IPS-15b (cell line): ENCODE data around the gene DNAJC19.
"Not testable (repeated sequence)": the region's sequence is repeated elsewhere in the genome, so short reads cannot be mapped to it uniquely, and the experiment has no call there.

Source experiments
- H3K27me3 ChIP-seq: one replicate; pipeline ENCODE4 v1.6.1; 2013; ENCODE audit warnings: low read length; ENCODE audit not compliant: control insufficient read depth, insufficient read depth
- H3K36me3 ChIP-seq: one replicate; pipeline ENCODE4 v1.6.1; 2013; ENCODE audit warnings: low read length; ENCODE audit not compliant: control insufficient read depth, insufficient read depth
- H3K4me1 ChIP-seq: one replicate; pipeline ENCODE4 v1.6.1; 2013; ENCODE audit warnings: mild to moderate bottlenecking, low read length; ENCODE audit not compliant: control insufficient read depth, insufficient read depth
- H3K4me3 ChIP-seq: one replicate; pipeline ENCODE4 v1.5.1; 2013; ENCODE audit warnings: low read depth, low read length
- H3K9ac ChIP-seq: one replicate; pipeline ENCODE4 v1.6.1; 2013; ENCODE audit warnings: low read depth, mild to moderate bottlenecking, low read length
- H3K9me3 ChIP-seq: one replicate; pipeline ENCODE4 v1.6.1; 2013; ENCODE audit warnings: mild to moderate bottlenecking, low read length; ENCODE audit not compliant: control insufficient read depth, insufficient read depth

DNAJC19 gene

DNA sequence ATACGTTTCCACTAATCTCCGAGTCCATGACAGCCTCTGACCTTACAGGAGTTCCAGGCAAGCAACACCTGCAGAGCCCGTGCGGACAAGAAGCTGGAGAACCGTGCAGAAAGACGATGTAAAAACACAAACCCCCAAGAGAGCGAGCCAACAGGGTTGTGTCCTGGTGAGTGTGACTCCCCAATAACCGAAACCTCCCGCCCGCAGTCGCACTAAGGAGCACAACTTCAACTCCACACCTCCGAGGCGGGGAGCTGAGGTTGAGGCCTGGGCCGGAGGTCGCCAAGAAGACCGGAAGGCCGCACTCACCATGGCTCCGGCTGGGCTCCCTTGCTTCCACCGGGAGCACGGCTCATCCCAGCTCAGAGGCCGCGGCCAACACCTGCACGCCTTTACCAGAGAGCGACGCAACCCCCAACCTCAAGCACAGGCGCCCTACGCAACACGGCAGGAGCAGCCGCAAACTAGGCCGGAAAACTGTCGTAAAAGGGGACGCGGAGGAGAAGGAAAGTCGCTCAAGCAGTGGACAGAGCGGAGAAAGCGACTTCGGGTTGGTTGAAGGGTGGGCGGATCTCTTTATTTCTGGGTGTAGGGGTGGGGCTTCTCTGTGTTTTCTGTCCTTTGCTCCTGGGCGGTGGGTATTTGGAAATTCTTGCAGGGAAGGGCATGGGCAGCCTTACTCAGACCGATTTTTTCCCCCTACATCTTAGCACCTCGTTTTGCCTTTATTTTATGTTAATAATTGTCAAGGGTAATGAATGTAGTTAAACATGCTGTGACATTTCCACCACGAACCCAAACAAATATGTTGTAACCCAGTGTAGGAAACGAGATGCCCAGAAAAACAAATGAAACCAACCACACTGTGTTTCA lies at the start of gene DNAJC19:
Gene DNAJC19, minus strand, starts transcription at position 446 of the 873 bp plus-strand sequence. Its CDS starts 134 bp downstream, at position 312.
- Histone ChIP-seq H3K27me3 (no peaks in the 10 kb centered on the region), H3K4me1 (no peaks in the 10 kb centered on the region), H3K9me3 (no peaks in the 10 kb centered on the region), H3K36me3 (no peaks in the 10 kb centered on the region), H3K4me3 (peak within 1 kb of the TSS; percentile 99), H3K9ac (peak within 1 kb of the TSS; percentile 98)

DNA sequence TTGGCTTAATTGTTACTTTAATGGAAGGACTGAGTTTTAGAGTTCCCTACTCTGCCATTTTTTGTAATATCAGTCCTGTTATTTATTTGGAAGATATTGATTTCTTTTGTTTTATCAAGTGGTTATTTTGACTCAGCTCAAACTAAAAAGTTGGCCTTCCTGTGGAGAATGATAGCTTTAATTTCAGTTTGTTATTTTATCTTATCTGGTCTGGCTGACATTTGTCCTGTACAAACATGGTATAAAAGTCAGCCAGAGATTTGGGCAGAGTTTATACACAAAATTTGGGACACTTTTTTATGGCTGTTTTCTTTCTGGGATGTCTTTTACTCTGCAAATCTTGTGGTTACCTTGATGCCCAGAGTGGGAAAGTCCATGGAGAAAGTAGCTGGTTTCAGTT lies 41.4 kb upstream of the DNAJC19 start:
- Histone ChIP-seq H3K36me3 (no peaks in the 10 kb centered on the region), H3K9ac (no peak overlapping the region), H3K4me1 (no peaks in the 10 kb centered on the region), H3K4me3 (no peak overlapping the region), H3K9me3 (no peaks in the 10 kb centered on the region), H3K27me3 (no peaks in the 10 kb centered on the region)

DNA sequence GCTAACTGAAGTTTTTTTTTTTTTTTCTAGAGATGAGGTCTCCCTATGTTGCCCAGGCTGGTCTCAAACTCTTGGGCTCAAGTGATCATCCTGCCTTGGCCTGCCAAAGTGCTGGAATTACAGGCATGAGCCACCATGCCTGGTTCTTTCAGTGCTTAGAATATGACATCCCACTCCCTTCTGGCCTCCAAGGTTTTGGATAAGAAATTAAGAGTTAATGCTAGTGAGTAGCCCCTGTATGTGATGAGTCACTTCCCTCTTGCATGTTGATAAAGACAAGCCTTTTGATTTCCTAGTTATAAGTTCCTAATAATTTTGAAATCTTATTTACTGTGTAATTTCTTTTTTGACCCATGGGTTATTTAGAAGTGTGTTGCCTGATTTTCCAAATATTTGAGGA lies 35.7 kb upstream of the DNAJC19 start:
- Histone ChIP-seq H3K4me1 (no peaks in the 10 kb centered on the region), H3K4me3 (no peak overlapping the region), H3K9me3 (peaks cover 3% of the 10 kb centered on the region), H3K27me3 (no peaks in the 10 kb centered on the region), H3K9ac (no peak overlapping the region), H3K36me3 (no peaks in the 10 kb centered on the region)

DNA sequence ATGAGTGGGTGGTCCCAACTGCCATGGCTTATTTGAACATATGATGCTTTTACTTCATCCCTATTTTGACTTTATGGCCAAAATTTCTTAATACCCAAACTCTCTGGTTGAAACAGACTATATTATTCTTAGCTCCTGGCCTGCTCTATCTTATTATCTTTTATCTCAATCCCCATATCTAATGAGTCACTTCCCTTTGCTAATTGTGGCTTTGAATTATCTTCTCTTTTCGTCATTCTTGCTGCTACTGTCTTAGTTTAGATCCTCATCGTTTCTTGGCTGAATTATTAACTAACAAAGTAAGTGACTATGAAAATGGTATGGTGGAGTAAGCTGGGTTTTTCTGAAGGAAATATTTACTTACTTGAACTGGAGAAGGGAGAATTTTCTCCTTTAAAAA lies 28.2 kb upstream of the DNAJC19 start:
- Histone ChIP-seq H3K4me3 (no peak overlapping the region), H3K36me3 (no peaks in the 10 kb centered on the region), H3K9me3 (no peaks in the 10 kb centered on the region), H3K9ac (no peak overlapping the region), H3K4me1 (no peaks in the 10 kb centered on the region), H3K27me3 (no peaks in the 10 kb centered on the region)

DNA sequence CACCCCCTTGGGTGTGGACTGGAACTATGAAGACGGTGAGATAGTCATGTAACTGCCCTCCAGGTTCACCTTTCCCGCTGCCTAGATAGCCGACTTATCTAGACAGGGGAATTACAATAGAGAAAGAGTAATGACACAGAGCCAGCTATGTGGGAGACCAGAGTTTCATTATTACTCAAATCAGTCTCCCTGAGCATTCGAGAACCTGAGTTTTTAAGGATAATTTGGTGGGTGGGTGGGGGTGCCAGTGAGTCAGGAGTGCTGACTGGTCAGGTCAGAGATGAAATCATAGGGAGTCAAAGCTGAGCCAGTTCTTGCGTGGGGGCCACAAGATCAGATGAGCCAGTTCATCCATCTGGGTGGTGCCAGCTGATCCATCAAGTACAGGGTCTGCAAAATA lies 19.7 kb upstream of the DNAJC19 start:
- H3K9me3 ChIP-seq = no peaks in the 10 kb centered on the region
- H3K4me3 ChIP-seq = no peak overlapping the region
- no peaks in the 10 kb centered on the region for H3K27me3 ChIP-seq
- no peak overlapping the region for H3K9ac ChIP-seq
- peaks cover 2% of the 10 kb centered on the region for H3K4me1 ChIP-seq
- no peaks in the 10 kb centered on the region for H3K36me3 ChIP-seq

DNA sequence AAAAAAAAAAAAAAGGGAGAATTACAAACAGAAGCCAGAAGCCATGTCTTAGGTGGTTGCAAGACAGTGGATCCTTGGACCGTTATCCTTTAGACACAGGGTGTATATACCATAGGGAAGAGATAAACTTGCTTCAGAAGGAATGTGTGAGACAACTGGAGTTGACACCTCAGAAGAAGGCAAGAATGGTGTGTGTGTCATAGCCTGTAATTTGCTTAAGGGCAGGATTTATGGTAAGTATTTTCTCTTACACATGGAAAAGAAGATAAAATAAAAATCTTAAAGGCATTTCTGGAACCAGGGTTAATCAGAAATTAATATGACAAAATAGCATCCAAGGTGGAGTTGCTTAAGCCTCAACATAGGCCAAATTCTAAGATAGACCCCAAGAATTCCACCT lies 19.3 kb upstream of the DNAJC19 start:
- H3K9me3 ChIP-seq = no peaks in the 10 kb centered on the region
- H3K4me1 ChIP-seq = peaks cover 2% of the 10 kb centered on the region
- H3K4me3 ChIP-seq = no peak overlapping the region
- no peak overlapping the region for H3K9ac ChIP-seq
- no peaks in the 10 kb centered on the region for H3K27me3 ChIP-seq
- no peaks in the 10 kb centered on the region for H3K36me3 ChIP-seq

DNA sequence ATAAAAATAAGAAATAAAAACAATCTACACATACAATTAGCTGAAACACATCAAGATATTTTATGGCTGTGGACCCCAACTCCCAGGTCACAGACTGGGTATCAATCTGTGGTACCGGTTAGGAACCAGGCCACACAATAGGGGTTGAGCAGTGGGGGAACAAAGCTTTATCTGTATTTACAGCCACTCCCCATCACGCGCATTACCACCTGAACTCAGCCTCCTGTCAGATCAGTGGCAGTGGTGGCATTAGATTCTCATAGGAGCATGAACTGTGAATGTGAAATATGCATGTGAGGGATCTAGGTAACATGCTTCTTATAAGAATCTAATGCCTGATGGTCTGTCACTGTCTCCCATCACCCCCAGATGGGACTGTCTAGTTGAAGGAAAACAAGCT lies 17.7 kb upstream of the DNAJC19 start:
- peaks cover 2% of the 10 kb centered on the region for H3K4me1 ChIP-seq
- H3K36me3 ChIP-seq = no peaks in the 10 kb centered on the region
- no peaks in the 10 kb centered on the region for H3K27me3 ChIP-seq
- no peak overlapping the region for H3K4me3 ChIP-seq
- no peaks in the 10 kb centered on the region for H3K9me3 ChIP-seq
- H3K9ac ChIP-seq = no peak overlapping the region

DNA sequence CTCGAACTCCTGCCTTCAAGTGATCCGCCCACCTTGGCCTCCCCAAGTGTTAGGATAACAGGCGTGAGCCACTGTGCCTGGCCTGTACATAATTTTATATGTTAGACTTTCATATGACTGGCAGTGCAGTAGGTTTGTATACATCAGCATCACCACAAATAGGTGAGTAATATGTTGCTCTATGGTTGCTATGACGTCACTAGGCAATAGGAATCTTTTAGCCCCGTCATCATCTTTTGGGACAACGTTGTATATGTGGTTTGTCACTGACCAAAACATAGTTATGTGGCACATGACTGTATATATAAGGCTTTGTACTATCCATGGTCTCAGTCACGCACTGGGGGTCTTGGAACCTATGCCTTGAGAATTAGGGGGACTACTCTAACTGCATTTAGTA lies 17.0 kb upstream of the DNAJC19 start:
- H3K4me3 ChIP-seq = no peak overlapping the region
- H3K9ac ChIP-seq = no peak overlapping the region
- peaks cover 2% of the 10 kb centered on the region for H3K4me1 ChIP-seq
- H3K9me3 ChIP-seq = no peaks in the 10 kb centered on the region
- no peaks in the 10 kb centered on the region for H3K27me3 ChIP-seq
- no peaks in the 10 kb centered on the region for H3K36me3 ChIP-seq

DNA sequence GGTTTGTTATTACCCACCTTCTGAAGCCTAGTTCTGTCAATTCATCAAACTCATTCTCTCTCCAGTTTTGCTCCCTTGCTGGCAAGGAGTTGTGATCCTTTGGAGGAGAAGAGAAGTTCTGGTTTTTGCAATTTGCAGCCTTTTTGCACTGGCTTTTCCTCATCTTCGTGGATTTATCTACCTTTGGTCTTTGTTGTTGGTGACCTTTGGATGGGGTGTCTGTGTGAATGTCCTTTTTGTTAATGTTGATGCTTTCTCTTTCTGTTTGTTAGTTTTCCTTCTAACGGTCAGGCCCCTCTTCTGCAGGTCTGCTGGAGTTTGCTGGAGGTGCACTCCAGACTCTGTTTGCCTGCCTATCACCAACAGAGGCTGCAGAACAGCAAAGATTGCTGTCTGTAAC lies 13.9 kb upstream of the DNAJC19 start:
- H3K4me1 ChIP-seq, H3K27me3 ChIP-seq, H3K9ac ChIP-seq, H3K9me3 ChIP-seq, H3K4me3 ChIP-seq, H3K36me3 ChIP-seq: not testable (repeated sequence)

DNA sequence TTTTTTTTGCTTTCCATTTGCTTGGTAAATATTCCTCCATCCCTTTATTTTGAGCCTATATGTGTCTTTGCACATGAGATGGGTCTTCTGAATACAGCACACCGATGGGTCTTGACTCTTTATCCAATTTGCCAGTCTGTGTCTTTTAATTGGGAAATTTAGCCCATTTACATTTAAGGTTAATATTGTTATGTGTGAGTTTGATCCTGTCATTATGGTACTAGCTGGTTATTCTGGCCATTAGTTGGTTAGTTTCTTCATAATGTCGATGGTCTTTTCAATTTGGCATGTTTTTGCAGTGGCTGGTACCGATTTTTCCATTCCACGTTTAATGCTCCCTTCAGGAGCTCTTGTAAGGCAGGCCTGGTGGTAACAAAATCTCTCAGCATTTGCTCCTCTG lies 12.8 kb upstream of the DNAJC19 start:
- H3K36me3 ChIP-seq, H3K9me3 ChIP-seq, H3K4me3 ChIP-seq, H3K4me1 ChIP-seq, H3K27me3 ChIP-seq, H3K9ac ChIP-seq: not testable (repeated sequence)

DNA sequence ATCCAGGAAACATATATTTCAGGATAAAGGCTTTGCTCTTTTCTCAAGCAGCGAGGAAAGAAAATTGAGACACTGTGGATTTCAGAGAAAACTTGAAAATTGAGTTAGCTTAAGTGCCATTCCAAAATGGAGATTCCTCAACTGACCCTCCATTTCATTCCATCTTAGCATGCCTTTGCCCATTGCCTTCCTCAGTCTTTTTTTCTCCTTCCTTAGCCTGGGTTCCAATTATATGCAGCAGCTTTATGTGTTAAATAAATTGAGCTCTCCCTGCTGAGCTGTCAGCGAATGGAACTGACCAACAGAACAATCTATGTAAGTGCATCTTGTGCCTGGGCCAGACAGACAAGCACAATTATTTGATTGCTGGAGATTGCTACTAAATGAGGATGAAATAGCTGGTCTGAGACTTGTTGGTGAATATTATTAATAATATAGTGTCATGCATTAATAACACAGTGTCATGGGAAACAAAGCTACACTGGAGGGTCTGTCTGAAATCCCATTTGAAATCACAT lies 6.9 kb upstream of the DNAJC19 start:
- Histone ChIP-seq H3K4me3 (no peak overlapping the region), H3K9ac (no peak overlapping the region), H3K4me1 (no peaks in the 10 kb centered on the region), H3K36me3 (no peaks in the 10 kb centered on the region), H3K27me3 (no peaks in the 10 kb centered on the region), H3K9me3 (no peaks in the 10 kb centered on the region)

DNA sequence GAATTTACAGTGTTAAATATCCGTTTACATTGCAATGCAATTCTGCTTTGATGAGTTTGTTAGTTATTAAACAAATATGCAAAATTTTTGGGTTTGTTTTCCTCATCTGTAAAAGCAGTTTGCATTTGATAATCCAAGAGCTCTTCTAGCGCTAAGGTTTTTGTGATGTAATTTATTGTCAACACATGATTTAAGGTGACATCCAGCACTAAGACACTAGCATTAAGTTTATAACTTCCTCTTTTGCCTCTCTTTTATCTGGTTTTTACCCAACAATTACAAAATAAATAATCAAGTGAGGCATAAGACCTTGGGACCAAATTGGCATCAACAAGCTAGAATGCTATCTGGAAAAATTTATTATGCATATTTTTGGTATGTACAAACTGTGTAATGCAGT lies 969 bp upstream of the DNAJC19 start:
- H3K4me1 ChIP-seq = no peaks in the 10 kb centered on the region
- no peak overlapping the region for H3K4me3 ChIP-seq
- no peaks in the 10 kb centered on the region for H3K9me3 ChIP-seq
- H3K9ac ChIP-seq = no peak overlapping the region
- no peaks in the 10 kb centered on the region for H3K27me3 ChIP-seq
- no peaks in the 10 kb centered on the region for H3K36me3 ChIP-seq
